ENCODE measurements around the gene PPP3CA.

The PPP3CA gene

DNA sequence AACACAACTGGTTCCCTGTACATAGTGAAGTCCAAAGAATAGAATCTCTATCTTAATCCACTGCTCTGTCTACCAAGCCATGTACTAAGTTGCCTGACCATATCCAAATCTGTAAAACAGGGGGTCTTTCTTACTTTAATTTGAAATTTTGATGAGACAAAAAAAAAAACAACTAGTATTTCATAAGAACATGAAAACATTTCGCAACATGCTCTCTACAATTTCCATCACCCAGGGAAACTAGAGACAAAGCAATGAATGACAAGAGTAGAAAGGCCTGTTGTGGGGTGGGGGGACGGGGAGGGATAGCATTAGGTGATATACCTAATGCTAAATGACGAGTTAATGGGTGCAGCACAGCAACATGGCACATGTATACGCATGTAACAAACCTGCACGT, 279.9 kb downstream of the PPP3CA start:
- Histone ChIP-seq H3K18ac (ENCODE audit: low read length) (no peak overlapping the region), H3K23ac (ENCODE audit: low read length) (no peak overlapping the region), H2BK120ac (ENCODE audit: low read depth, low read length) (no peak overlapping the region), H3K27me3 (ENCODE audit: insufficient read depth, low read length, poor library complexity) (no peaks in the 10 kb centered on the region), H2BK15ac (replicated peaks; ENCODE audit: low read depth) (no peak overlapping the region), H3K56ac (ENCODE audit: low read length) (no peak overlapping the region), H2BK5ac (ENCODE audit: low read length) (no peak overlapping the region), H3K79me1 (ENCODE audit: low read length) (no peaks in the 10 kb centered on the region), H4K8ac (ENCODE audit: low read depth, low read length) (no peak overlapping the region), H3K4me2 (ENCODE audit: low read length) (no peak overlapping the region), H3K9ac (ENCODE audit: low read length) (no peak overlapping the region), H3K4me1 (ENCODE audit: control insufficient read depth, low read depth, low read length) (no peaks in the 10 kb centered on the region), H3K4me3 (ENCODE audit: low read length) (no peak overlapping the region), H3K4ac (ENCODE audit: low read depth, low read length) (no peak overlapping the region), H4K5ac (ENCODE audit: low read length) (no peak overlapping the region), H3K79me2 (ENCODE audit: control insufficient read depth, insufficient read depth, low read length) (no peaks in the 10 kb centered on the region), H2AK5ac (ENCODE audit: low read length) (no peak overlapping the region), H3K36me3 (ENCODE audit: control insufficient read depth, insufficient read depth, low read length) (no peaks in the 10 kb centered on the region), H3K27ac (ENCODE audit: low read depth, low read length) (no peak overlapping the region)
- DNase-seq: no peak
- WGBS (ENCODE audit: extremely low coverage, insufficient coverage, low lambda C conversion rate): no CpG with 5 or more reads among the region's 5 CpGs

DNA sequence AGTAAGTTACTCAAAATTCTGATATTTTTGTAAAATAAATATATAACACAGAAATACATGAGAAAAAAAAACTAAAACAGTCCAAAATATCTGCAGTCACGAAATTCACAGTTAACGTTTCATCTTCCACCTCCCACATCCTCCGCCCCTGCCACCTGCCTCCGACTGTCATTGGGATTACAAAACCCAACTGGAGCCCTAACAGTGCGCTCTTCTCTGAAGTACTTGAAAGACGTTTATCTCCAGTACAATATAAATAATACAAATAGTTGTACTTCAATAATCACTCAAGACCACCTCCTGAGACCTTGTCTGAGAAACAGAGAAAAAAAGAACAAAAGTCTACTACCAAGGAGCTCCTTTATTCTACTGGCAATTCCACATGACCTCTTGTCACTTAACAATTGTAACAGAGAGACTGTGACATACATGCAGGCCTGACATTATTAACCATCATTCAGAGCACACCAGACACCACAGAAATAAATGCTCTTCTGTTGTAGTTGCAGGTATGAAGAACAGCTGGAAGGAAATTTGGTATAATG, 280.6 kb downstream of the PPP3CA start:
- Histone ChIP-seq H2BK5ac (ENCODE audit: low read length) (no peak overlapping the region), H3K4ac (ENCODE audit: low read depth, low read length) (no peak overlapping the region), H3K36me3 (ENCODE audit: control insufficient read depth, insufficient read depth, low read length) (no peaks in the 10 kb centered on the region), H3K9ac (ENCODE audit: low read length) (no peak overlapping the region), H3K56ac (ENCODE audit: low read length) (no peak overlapping the region), H4K5ac (ENCODE audit: low read length) (no peak overlapping the region), H2BK120ac (ENCODE audit: low read depth, low read length) (no peak overlapping the region), H3K4me3 (ENCODE audit: low read length) (no peak overlapping the region), H3K18ac (ENCODE audit: low read length) (no peak overlapping the region), H3K79me2 (ENCODE audit: control insufficient read depth, insufficient read depth, low read length) (no peaks in the 10 kb centered on the region), H3K4me1 (ENCODE audit: control insufficient read depth, low read depth, low read length) (no peaks in the 10 kb centered on the region), H2BK15ac (replicated peaks; ENCODE audit: low read depth) (no peak overlapping the region), H3K23ac (ENCODE audit: low read length) (no peak overlapping the region), H3K4me2 (ENCODE audit: low read length) (no peak overlapping the region), H3K27ac (ENCODE audit: low read depth, low read length) (no peak overlapping the region), H2AK5ac (ENCODE audit: low read length) (no peak overlapping the region), H3K79me1 (ENCODE audit: low read length) (no peaks in the 10 kb centered on the region), H3K27me3 (ENCODE audit: insufficient read depth, low read length, poor library complexity) (no peaks in the 10 kb centered on the region), H4K8ac (ENCODE audit: low read depth, low read length) (no peak overlapping the region)
- no peak for DNase-seq
- WGBS (ENCODE audit: extremely low coverage, insufficient coverage, low lambda C conversion rate): no CpG with 5 or more reads among the region's 6 CpGs

GRCh38 chr4:101065935-101066485, 281.3 kb downstream of the PPP3CA start:
- no peak overlapping the region for H3K27ac ChIP-seq (ENCODE audit: low read depth, low read length)
- H3K4ac ChIP-seq (ENCODE audit: low read depth, low read length): no peak overlapping the region
- no peak overlapping the region for H2BK15ac ChIP-seq (replicated peaks; ENCODE audit: low read depth)

DNA sequence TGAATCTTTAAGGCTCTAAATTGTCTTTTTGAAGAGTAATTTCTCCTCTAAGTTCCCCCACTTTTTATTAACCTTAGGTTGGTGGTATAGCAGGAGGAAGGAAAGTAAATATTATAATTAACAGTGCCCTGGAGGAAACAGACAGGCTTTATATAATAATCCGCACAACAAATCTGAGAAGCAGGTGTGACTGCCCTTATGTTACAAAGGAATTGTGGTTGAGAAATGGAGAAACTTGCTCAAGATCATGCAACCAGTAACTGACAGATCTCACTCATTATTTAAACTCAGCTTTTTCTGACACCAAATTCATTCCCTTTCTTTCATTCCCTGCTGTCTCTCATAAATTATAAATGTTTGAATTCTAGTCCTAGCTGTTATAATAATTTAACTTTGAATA, 282.0 kb downstream of the PPP3CA start:
- no peaks in the 10 kb centered on the region for H3K4me1 ChIP-seq (ENCODE audit: control insufficient read depth, low read depth, low read length)
- H3K18ac ChIP-seq (ENCODE audit: low read length): no peak overlapping the region

More at GRCh38 chr4:101065935-101066485, 281.3 kb downstream of the PPP3CA start:
- Histone ChIP-seq H2AK5ac (ENCODE audit: low read length) (no peak overlapping the region), H3K4me3 (ENCODE audit: low read length) (no peak overlapping the region), H4K5ac (ENCODE audit: low read length) (no peak overlapping the region), H2BK120ac (ENCODE audit: low read depth, low read length) (no peak overlapping the region), H3K4me1 (ENCODE audit: control insufficient read depth, low read depth, low read length) (no peaks in the 10 kb centered on the region), H3K4me2 (ENCODE audit: low read length) (no peak overlapping the region), H3K56ac (ENCODE audit: low read length) (no peak overlapping the region), H3K23ac (ENCODE audit: low read length) (no peak overlapping the region), H3K18ac (ENCODE audit: low read length) (no peak overlapping the region), H3K36me3 (ENCODE audit: control insufficient read depth, insufficient read depth, low read length) (no peaks in the 10 kb centered on the region), H3K79me1 (ENCODE audit: low read length) (no peaks in the 10 kb centered on the region), H3K27me3 (ENCODE audit: insufficient read depth, low read length, poor library complexity) (no peaks in the 10 kb centered on the region), H2BK5ac (ENCODE audit: low read length) (no peak overlapping the region), H3K9ac (ENCODE audit: low read length) (no peak overlapping the region), H3K79me2 (ENCODE audit: control insufficient read depth, insufficient read depth, low read length) (no peaks in the 10 kb centered on the region), H4K8ac (ENCODE audit: low read depth, low read length) (no peak overlapping the region)
- no CpG with 5 or more reads among the region's 1 CpG for WGBS (ENCODE audit: extremely low coverage, insufficient coverage, low lambda C conversion rate)
- no peak for DNase-seq

DNA sequence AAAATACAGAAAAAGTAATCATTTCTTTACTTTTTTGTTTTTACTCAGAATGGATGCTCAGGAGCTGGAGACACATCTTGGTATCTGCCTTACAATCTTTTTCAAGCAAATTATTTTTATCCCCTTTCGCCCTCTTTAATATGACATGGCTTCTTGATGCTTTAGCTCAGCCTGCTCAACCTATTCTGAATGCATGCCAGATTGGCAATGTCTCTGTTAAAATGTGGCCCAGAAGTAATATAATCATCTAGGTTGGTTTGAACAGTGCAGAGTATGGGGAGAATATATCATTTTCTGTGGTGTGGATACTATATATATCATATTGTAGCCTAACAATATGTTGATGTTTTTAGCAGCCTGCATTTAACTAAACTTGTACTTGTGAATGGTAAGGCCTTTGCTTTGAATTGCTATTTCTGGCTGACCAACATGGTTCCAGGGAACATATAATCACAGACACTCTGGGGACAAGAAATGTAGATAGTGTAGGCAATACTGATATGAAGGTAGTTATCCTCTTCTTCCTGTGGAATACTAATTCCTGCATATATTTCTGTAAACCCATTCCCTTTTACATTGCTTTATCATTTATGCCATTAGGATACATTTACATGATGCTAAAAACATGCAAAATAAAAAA, 282.7 kb downstream of the PPP3CA start:
- H3K36me3 ChIP-seq (ENCODE audit: control insufficient read depth, insufficient read depth, low read length): no peaks in the 10 kb centered on the region
- no peak overlapping the region for H4K8ac ChIP-seq (ENCODE audit: low read depth, low read length)
- H2AK5ac ChIP-seq (ENCODE audit: low read length): no peak overlapping the region
- no peak overlapping the region for H3K23ac ChIP-seq (ENCODE audit: low read length)
- H2BK120ac ChIP-seq (ENCODE audit: low read depth, low read length): no peak overlapping the region
- no CpG with 5 or more reads among the region's 1 CpG for WGBS (ENCODE audit: extremely low coverage, insufficient coverage, low lambda C conversion rate)
- no peaks in the 10 kb centered on the region for H3K4me1 ChIP-seq (ENCODE audit: control insufficient read depth, low read depth, low read length)
- H3K4me2 ChIP-seq (ENCODE audit: low read length): no peak overlapping the region
- no peak overlapping the region for H3K4ac ChIP-seq (ENCODE audit: low read depth, low read length)
- no peaks in the 10 kb centered on the region for H3K79me2 ChIP-seq (ENCODE audit: control insufficient read depth, insufficient read depth, low read length)
- no peak overlapping the region for H3K27ac ChIP-seq (ENCODE audit: low read depth, low read length)
- no peak overlapping the region for H3K4me3 ChIP-seq (ENCODE audit: low read length)
- H3K27me3 ChIP-seq (ENCODE audit: insufficient read depth, low read length, poor library complexity): no peaks in the 10 kb centered on the region
- H2BK15ac ChIP-seq (replicated peaks; ENCODE audit: low read depth): no peak overlapping the region
- no peak overlapping the region for H4K5ac ChIP-seq (ENCODE audit: low read length)
- no peak overlapping the region for H3K18ac ChIP-seq (ENCODE audit: low read length)
- H3K79me1 ChIP-seq (ENCODE audit: low read length): no peaks in the 10 kb centered on the region
- no peak overlapping the region for H3K56ac ChIP-seq (ENCODE audit: low read length)
- DNase-seq: no peak
- no peak overlapping the region for H3K9ac ChIP-seq (ENCODE audit: low read length)
- no peak overlapping the region for H2BK5ac ChIP-seq (ENCODE audit: low read length)

More for the DNA sequence above, 282.0 kb downstream of the PPP3CA start:
- Histone ChIP-seq H3K4me2 (ENCODE audit: low read length) (no peak overlapping the region), H3K4ac (ENCODE audit: low read depth, low read length) (no peak overlapping the region), H3K36me3 (ENCODE audit: control insufficient read depth, insufficient read depth, low read length) (no peaks in the 10 kb centered on the region), H2AK5ac (ENCODE audit: low read length) (no peak overlapping the region), H2BK5ac (ENCODE audit: low read length) (no peak overlapping the region), H4K8ac (ENCODE audit: low read depth, low read length) (no peak overlapping the region), H3K4me3 (ENCODE audit: low read length) (no peak overlapping the region), H3K23ac (ENCODE audit: low read length) (no peak overlapping the region), H3K79me2 (ENCODE audit: control insufficient read depth, insufficient read depth, low read length) (no peaks in the 10 kb centered on the region), H3K9ac (ENCODE audit: low read length) (no peak overlapping the region), H4K5ac (ENCODE audit: low read length) (no peak overlapping the region), H2BK15ac (replicated peaks; ENCODE audit: low read depth) (no peak overlapping the region), H3K27ac (ENCODE audit: low read depth, low read length) (no peak overlapping the region), H2BK120ac (ENCODE audit: low read depth, low read length) (no peak overlapping the region), H3K56ac (ENCODE audit: low read length) (no peak overlapping the region), H3K27me3 (ENCODE audit: insufficient read depth, low read length, poor library complexity) (no peaks in the 10 kb centered on the region), H3K79me1 (ENCODE audit: low read length) (no peaks in the 10 kb centered on the region)
- no peak for DNase-seq
- no CpG with 5 or more reads among the region's 1 CpG for WGBS (ENCODE audit: extremely low coverage, insufficient coverage, low lambda C conversion rate)
